HUES64 (cell line): ENCODE measurements around the gene MRPL12.

Experiments
- H3K27ac ChIP-seq: 2 replicates; pipeline ENCODE4 v1.7.0; 2013; ENCODE audit warnings: low read depth, low read length, inconsistent platforms
- H3K27me3 ChIP-seq: 2 replicates; pipeline ENCODE4 v1.6.1; 2013; ENCODE audit warnings: mild to moderate bottlenecking, low read length; ENCODE audit not compliant: insufficient read depth
- H3K36me3 ChIP-seq: 2 replicates; pipeline ENCODE4 v1.6.1; 2013; ENCODE audit warnings: mild to moderate bottlenecking, low read length; ENCODE audit not compliant: insufficient read depth
- H3K4me1 ChIP-seq: 2 replicates; pipeline ENCODE4 v1.6.1; 2013; ENCODE audit warnings: mild to moderate bottlenecking, low read length, moderate library complexity; ENCODE audit not compliant: insufficient read depth
- H3K4me3 ChIP-seq: 2 replicates; pipeline ENCODE4 v1.5.1; 2013; ENCODE audit warnings: mild to moderate bottlenecking, low read length, moderate library complexity
- H3K9ac ChIP-seq: 2 replicates; pipeline ENCODE4 v1.6.1; 2013; ENCODE audit warnings: mild to moderate bottlenecking, low read depth, low read length
- H3K9me3 ChIP-seq: 2 replicates; pipeline ENCODE4 v1.6.1; 2013; ENCODE audit warnings: low read depth, low read length; ENCODE audit not compliant: insufficient read depth
- WGBS: fragments of 150-250, 120-280 bp; methylation state at CpG from one replicate; pipeline ENCODE4 v1.1.7; 2013; ENCODE audit warnings: missing lambda C conversion rate; 5-methylcytosine and 5-hydroxymethylcytosine counted together

Gene MRPL12

GRCh38 chr17:81722184-81723120 is 19.3 kb downstream of the MRPL12 start:
- WGBS: 80% methylated on average over 10 of the region's 10 CpGs
- H3K27ac ChIP-seq: no peak overlapping the region

GRCh38 chr17:81723651-81724209 is 20.6 kb downstream of the MRPL12 start:
- Histone ChIP-seq H3K9me3 (no peaks in the 10 kb centered on the region), H3K9ac (no peak overlapping the region), H3K36me3 (peaks cover 4% of the 10 kb centered on the region; the same call in 1 of the 2 replicates), H3K4me3 (no peak overlapping the region), H3K4me1 (peaks cover 7% of the 10 kb centered on the region; the same call in 1 of the 2 replicates), H3K27ac (no peak overlapping the region), H3K27me3 (no peaks in the 10 kb centered on the region)
- WGBS: 93% methylated on average over 12 of the region's 12 CpGs

More at GRCh38 chr17:81722184-81723120, 19.3 kb downstream of the MRPL12 start:
- H3K27me3 ChIP-seq: no peaks in the 10 kb centered on the region
- H3K4me3 ChIP-seq: no peak overlapping the region
- peaks cover 7% of the 10 kb centered on the region; the same call in 1 of the 2 replicates for H3K4me1 ChIP-seq
- peaks cover 14% of the 10 kb centered on the region for H3K36me3 ChIP-seq
- H3K9me3 ChIP-seq: no peaks in the 10 kb centered on the region
- no peak overlapping the region for H3K9ac ChIP-seq

GRCh38 chr17:81725439-81725838 is 22.3 kb downstream of the MRPL12 start:
- Histone ChIP-seq H3K27ac (no peak overlapping the region), H3K36me3 (no peaks in the 10 kb centered on the region), H3K9ac (no peak overlapping the region), H3K4me1 (peaks cover 7% of the 10 kb centered on the region; the same call in 1 of the 2 replicates), H3K9me3 (no peaks in the 10 kb centered on the region), H3K27me3 (no peaks in the 10 kb centered on the region), H3K4me3 (no peak overlapping the region)
- 92% methylated on average over 9 of the region's 9 CpGs for WGBS

- no peak overlapping the region for H3K27ac ChIP-seq
- no peaks in the 10 kb centered on the region for H3K36me3 ChIP-seq
- no peak overlapping the region for H3K4me3 ChIP-seq
- H3K9me3 ChIP-seq: no peaks in the 10 kb centered on the region
- WGBS: 91% methylated on average over 9 of the region's 9 CpGs
- H3K9ac ChIP-seq: no peak overlapping the region
- H3K27me3 ChIP-seq: no peaks in the 10 kb centered on the region
- H3K4me1 ChIP-seq: peaks cover 7% of the 10 kb centered on the region; the same call in 1 of the 2 replicates
These were observed 22.8 kb downstream of the MRPL12 start for GRCh38 chr17:81726004-81726403.

- Histone ChIP-seq H3K4me3 (no peak overlapping the region), H3K27me3 (no peaks in the 10 kb centered on the region), H3K36me3 (no peaks in the 10 kb centered on the region), H3K27ac (no peak overlapping the region), H3K9ac (no peak overlapping the region), H3K9me3 (no peaks in the 10 kb centered on the region), H3K4me1 (peaks cover 4% of the 10 kb centered on the region; the same call in 1 of the 2 replicates)
- 93% methylated on average over 23 of the region's 23 CpGs for WGBS
These were observed 24.3 kb downstream of the MRPL12 start for GRCh38 chr17:81727324-81728031.

GRCh38 chr17:81733507-81734404 is 30.6 kb downstream of the MRPL12 start:
- Histone ChIP-seq H3K9ac (no peak overlapping the region), H3K4me3 (no peak overlapping the region), H3K27me3 (no peaks in the 10 kb centered on the region), H3K4me1 (no peaks in the 10 kb centered on the region), H3K9me3 (no peaks in the 10 kb centered on the region), H3K27ac (no peak overlapping the region), H3K36me3 (no peaks in the 10 kb centered on the region)
- 55% methylated on average over 32 of the region's 32 CpGs for WGBS

GRCh38 chr17:81734405-81735263 is 31.5 kb downstream of the MRPL12 start:
- Histone ChIP-seq H3K36me3 (no peaks in the 10 kb centered on the region), H3K27ac (no peak overlapping the region), H3K9me3 (no peaks in the 10 kb centered on the region), H3K4me1 (no peaks in the 10 kb centered on the region), H3K27me3 (no peaks in the 10 kb centered on the region), H3K9ac (no peak overlapping the region), H3K4me3 (no peak overlapping the region)
- 90% methylated on average over 35 of the region's 35 CpGs for WGBS

- Histone ChIP-seq H3K27ac (no peak overlapping the region), H3K4me3 (no peak overlapping the region), H3K36me3 (no peaks in the 10 kb centered on the region), H3K4me1 (no peaks in the 10 kb centered on the region), H3K9me3 (no peaks in the 10 kb centered on the region), H3K27me3 (no peaks in the 10 kb centered on the region), H3K9ac (no peak overlapping the region)
- 65% methylated on average over 30 of the region's 30 CpGs for WGBS
These were observed 32.3 kb downstream of the MRPL12 start for GRCh38 chr17:81735264-81736102.

- 94% methylated on average over 31 of the region's 31 CpGs for WGBS
- no peaks in the 10 kb centered on the region for H3K27me3 ChIP-seq
- no peak overlapping the region for H3K27ac ChIP-seq
- H3K4me3 ChIP-seq: no peak overlapping the region
- no peaks in the 10 kb centered on the region for H3K36me3 ChIP-seq
- H3K9me3 ChIP-seq: no peaks in the 10 kb centered on the region
- H3K9ac ChIP-seq: no peak overlapping the region
- H3K4me1 ChIP-seq: no peaks in the 10 kb centered on the region
These were observed 35.0 kb downstream of the MRPL12 start for GRCh38 chr17:81737947-81738800.
